Measurements from ENCODE around the gene IFT25.

IFT25 gene

GRCh38 chr1:53918343-53918742, 27.2 kb downstream of the IFT25 start:
- DNase-seq = no peak
- ATAC-seq = no peak

GRCh38 chr1:53913352-53914033, 32.0 kb downstream of the IFT25 start:
- H3K27me3 Mint-ChIP-seq = no peaks in the 10 kb centered on the region

More at GRCh38 chr1:53918343-53918742, 27.2 kb downstream of the IFT25 start:
- H3K9me3 Mint-ChIP-seq = no peaks in the 10 kb centered on the region
- H3K4me3 Mint-ChIP-seq = no peak overlapping the region
- H3K4me1 Mint-ChIP-seq = peaks cover 38% of the 10 kb centered on the region
- H3K27me3 Mint-ChIP-seq = no peaks in the 10 kb centered on the region
- no peak overlapping the region for H3K27ac Mint-ChIP-seq

GRCh38 chr1:53911442-53911841, 34.1 kb downstream of the IFT25 start:
- ATAC-seq (no peak), DNase-seq (no peak)
- no peak overlapping the region for H3K27ac Mint-ChIP-seq
- H3K9me3 Mint-ChIP-seq = no peaks in the 10 kb centered on the region
- no peaks in the 10 kb centered on the region for H3K27me3 Mint-ChIP-seq
- no peak overlapping the region for H3K4me3 Mint-ChIP-seq
- peaks cover 11% of the 10 kb centered on the region for H3K4me1 Mint-ChIP-seq

More at GRCh38 chr1:53913352-53914033, 32.0 kb downstream of the IFT25 start:
- peak overlapping the region in 1 of 2 donors; percentile 30 for H3K27ac Mint-ChIP-seq
- H3K4me1 Mint-ChIP-seq = peaks cover 19% of the 10 kb centered on the region
- DNase-seq (no peak), ATAC-seq (no peak)
- H3K9me3 Mint-ChIP-seq = no peaks in the 10 kb centered on the region
- H3K4me3 Mint-ChIP-seq = no peak overlapping the region

GRCh38 chr1:53909946-53910345, 35.6 kb downstream of the IFT25 start:
- H3K27me3 Mint-ChIP-seq = no peaks in the 10 kb centered on the region
- H3K4me1 Mint-ChIP-seq = peaks cover 10% of the 10 kb centered on the region
- no peak overlapping the region for H3K4me3 Mint-ChIP-seq
- no peak for DNase-seq
- ATAC-seq = no peak
- no peaks in the 10 kb centered on the region for H3K9me3 Mint-ChIP-seq
- H3K27ac Mint-ChIP-seq = no peak overlapping the region

GRCh38 chr1:53906121-53906520, 39.4 kb downstream of the IFT25 start:
- Mint-ChIP-seq H3K27me3 (no peaks in the 10 kb centered on the region), H3K27ac (no peak overlapping the region), H3K4me1 (peaks cover 4% of the 10 kb centered on the region), H3K4me3 (no peak overlapping the region), H3K9me3 (no peaks in the 10 kb centered on the region)
- no peak for DNase-seq
- no peak for ATAC-seq

GRCh38 chr1:53905509-53905908, 40.0 kb downstream of the IFT25 start:
- Mint-ChIP-seq H3K27ac (no peak overlapping the region), H3K9me3 (no peaks in the 10 kb centered on the region), H3K27me3 (no peaks in the 10 kb centered on the region), H3K4me1 (peaks cover 7% of the 10 kb centered on the region), H3K4me3 (no peak overlapping the region)
- no peak for ATAC-seq
- DNase-seq = no peak

DNA sequence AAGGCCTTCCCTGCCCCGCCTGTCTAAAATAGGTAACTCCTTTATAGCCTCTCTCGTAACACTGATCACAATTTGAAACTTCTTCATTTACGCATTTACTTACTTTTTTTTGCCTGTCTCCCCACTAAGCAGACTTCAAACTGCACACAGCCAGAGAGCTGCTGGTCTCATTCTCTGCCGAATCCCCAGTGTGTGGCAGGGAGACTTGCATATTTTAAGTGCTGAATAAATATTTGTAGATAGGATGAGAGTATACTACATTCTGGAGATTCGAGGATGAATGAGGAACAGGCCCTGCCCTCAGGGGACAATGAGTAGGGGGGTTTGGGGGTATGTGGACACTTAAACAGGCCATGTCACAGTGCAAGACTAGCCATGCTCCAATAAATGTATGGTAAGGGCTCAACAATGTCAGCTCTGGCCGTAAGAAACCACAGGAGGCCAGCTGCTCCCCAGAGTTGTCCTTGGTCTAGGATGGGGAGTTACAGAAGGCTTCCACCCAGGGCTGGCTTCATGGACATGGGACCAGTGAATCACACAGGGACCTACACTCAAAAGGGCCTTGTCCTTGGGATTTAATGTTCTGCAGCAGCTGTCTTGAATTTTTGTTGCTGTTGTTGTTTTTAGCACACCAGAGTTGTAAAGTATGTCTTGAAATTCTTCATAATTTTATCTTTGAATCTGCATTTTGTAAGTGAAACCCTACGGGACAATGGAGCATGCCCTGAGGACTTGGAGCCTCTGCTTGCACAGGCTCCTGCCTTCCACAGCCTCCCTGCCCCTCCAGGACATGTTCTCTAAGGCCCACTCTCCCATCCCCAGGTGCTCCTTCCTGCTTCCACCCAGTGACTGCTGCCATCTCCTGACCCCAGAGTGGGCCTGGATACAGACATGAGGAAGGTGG, 43.0 kb downstream of the IFT25 start:
- peaks cover 7% of the 10 kb centered on the region for H3K4me1 Mint-ChIP-seq
- ATAC-seq (no peak), DNase-seq (no peak)
- no peak overlapping the region for H3K4me3 Mint-ChIP-seq
- peak overlapping the region in 1 of 2 donors; percentile 28 for H3K27ac Mint-ChIP-seq
- H3K27me3 Mint-ChIP-seq = no peaks in the 10 kb centered on the region
- H3K9me3 Mint-ChIP-seq = no peaks in the 10 kb centered on the region

DNA sequence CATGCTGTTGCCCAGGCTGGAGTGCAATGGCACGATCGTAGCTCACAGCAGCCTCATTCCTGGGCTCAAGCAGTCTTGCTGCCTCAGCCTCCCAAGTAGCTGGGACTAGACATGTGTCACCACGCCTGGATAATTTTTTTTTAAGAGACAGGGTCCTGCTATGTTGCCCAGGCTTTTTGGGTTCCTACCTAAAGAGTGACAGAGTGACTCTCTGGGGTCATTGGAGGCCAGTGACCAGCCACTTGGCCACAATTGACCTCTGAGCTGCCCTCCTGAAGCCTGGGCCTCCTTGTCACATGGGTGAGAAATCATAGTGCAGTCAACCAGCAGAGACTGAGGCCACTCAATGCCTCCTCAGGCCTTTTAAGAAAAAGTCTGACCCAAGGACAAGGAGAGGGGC, 45.8 kb downstream of the IFT25 start:
- peaks cover 9% of the 10 kb centered on the region for H3K27me3 Mint-ChIP-seq
- peak overlapping the region in 1 of 2 donors; percentile 37 for H3K27ac Mint-ChIP-seq
- H3K4me3 Mint-ChIP-seq = no peak overlapping the region
- H3K9me3 Mint-ChIP-seq = no peaks in the 10 kb centered on the region
- peaks cover 7% of the 10 kb centered on the region for H3K4me1 Mint-ChIP-seq
- no peak for ATAC-seq
- no peak for DNase-seq

- Mint-ChIP-seq H3K4me3 (no peak overlapping the region), H3K4me1 (peaks cover 7% of the 10 kb centered on the region), H3K9me3 (no peaks in the 10 kb centered on the region), H3K27me3 (peaks cover 9% of the 10 kb centered on the region), H3K27ac (no peak overlapping the region)
- DNase-seq = no peak
- ATAC-seq = no peak
Observed at GRCh38 chr1:53899206-53899628, 46.3 kb downstream of the IFT25 start.

- no peak for ATAC-seq
- H3K27ac Mint-ChIP-seq = no peak overlapping the region
- no peak for DNase-seq
- no peaks in the 10 kb centered on the region for H3K9me3 Mint-ChIP-seq
- peaks cover 9% of the 10 kb centered on the region for H3K27me3 Mint-ChIP-seq
- peaks cover 24% of the 10 kb centered on the region for H3K4me1 Mint-ChIP-seq
- H3K4me3 Mint-ChIP-seq = no peak overlapping the region
Observed at GRCh38 chr1:53896635-53897229, 48.8 kb downstream of the IFT25 start.

GRCh38 chr1:53895421-53895820, 50.1 kb downstream of the IFT25 start:
- Mint-ChIP-seq H3K27me3 (peaks cover 9% of the 10 kb centered on the region), H3K4me1 (peaks cover 26% of the 10 kb centered on the region), H3K27ac (no peak overlapping the region), H3K9me3 (no peaks in the 10 kb centered on the region), H3K4me3 (no peak overlapping the region)
- no peak for ATAC-seq
- DNase-seq = no peak

DNA sequence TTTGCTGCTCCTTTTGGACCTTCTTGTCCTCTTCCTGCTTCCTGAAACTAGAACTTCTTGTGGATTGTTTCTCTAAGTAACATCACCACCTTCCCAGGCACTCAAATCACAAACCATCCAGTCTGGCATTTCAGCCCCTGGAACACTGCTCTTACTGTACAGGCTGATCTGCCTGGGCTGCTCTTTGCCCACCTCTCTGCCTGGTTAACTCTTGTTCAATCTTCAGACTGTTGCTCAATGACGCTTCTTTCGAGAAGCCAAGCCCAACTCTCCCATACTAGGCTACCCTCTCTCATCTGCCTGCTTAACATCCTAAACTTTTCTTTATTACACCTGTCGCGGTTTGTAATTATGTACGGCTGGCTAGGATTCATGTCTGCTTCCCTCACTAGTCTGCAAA, 50.9 kb downstream of the IFT25 start:
- peaks cover 32% of the 10 kb centered on the region for H3K4me1 Mint-ChIP-seq
- H3K27me3 Mint-ChIP-seq = peaks cover 9% of the 10 kb centered on the region
- H3K9me3 Mint-ChIP-seq = no peaks in the 10 kb centered on the region
- no peak for ATAC-seq
- H3K27ac Mint-ChIP-seq = no peak overlapping the region
- H3K4me3 Mint-ChIP-seq = no peak overlapping the region
- DNase-seq = no peak

DNA sequence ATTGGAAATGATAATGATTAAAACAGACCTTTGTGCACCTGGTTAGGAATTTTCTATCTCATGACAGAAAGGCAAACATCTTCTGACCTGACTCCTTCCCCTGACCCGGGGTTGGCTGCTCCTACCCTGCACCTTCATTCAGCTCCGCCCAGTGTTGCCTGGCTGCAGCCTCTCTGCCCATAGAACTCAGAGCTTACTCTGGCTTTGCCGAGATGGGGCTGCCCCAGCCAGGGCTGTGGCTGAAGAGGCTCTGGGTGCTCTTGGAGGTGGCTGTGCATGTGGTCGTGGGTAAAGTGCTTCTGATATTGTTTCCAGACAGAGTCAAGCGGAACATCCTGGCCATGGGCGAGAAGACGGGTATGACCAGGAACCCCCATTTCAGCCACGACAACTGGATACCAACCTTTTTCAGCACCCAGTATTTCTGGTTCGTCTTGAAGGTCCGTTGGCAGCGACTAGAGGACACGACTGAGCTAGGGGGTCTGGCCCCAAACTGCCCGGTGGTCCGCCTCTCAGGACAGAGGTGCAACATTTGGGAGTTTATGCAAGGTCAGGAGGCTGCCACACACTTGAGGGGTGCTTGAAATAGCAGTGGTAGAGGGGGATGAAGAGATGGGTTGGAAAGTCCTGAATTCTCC, 51.4 kb downstream of the IFT25 start, which contains the start of gene DIO1:
Gene DIO1, plus strand, starts transcription at position 189 of the 638 bp plus-strand sequence. Its CDS starts 24 bp downstream, at position 213.
- DNase-seq (peak in 1 of 2 donors; percentile 57), ATAC-seq (peak; percentile 53)
- Mint-ChIP-seq H3K4me3 (no peak within 1 kb of the TSS), H3K27ac (no peak within 1 kb of the TSS), H3K4me1 (peaks cover 35% of the 10 kb centered on the region), H3K27me3 (peaks cover 9% of the 10 kb centered on the region), H3K9me3 (no peaks in the 10 kb centered on the region)

DNA sequence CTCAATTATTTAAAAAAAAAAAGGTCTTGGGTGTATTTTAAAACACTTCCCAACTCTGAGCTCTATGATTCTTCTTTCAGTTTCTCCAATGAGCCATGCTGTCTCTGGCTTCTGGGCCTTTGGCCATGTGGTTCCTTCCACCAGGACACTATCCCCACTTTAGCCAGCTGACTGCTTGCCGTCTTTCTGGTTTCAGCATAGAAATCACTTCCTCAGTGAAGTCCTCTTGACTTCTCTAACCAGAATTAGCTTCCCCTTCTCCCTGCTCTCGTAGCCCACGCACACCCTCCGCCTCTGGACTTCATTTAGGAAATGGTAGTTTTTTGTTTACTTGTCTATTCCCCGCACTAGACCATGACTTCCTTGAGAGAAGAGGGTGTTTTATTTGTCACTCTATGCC, 52.6 kb downstream of the IFT25 start:
- Mint-ChIP-seq H3K27ac (no peak overlapping the region), H3K9me3 (no peaks in the 10 kb centered on the region), H3K4me1 (peaks cover 45% of the 10 kb centered on the region), H3K4me3 (no peak overlapping the region), H3K27me3 (peaks cover 9% of the 10 kb centered on the region)
- ATAC-seq (no peak), DNase-seq (no peak)

DNA sequence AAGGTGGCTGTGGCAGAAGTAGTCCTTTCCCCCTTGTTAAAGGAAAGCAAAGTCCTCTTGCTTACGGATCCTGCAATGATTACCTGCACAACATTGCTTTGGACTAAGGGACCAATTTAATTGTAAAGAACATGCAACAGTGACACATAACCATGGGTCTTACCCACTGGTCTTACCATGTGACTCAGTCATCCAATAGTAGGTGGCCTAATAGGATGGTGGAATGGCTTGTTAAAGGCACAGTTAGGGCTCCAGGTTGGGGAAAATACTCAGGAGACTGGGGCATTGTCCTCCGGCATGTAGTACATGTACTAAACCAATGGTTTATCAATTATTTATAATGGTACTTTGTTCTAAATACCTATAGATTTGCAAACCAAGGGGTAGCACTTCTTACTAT, 53.8 kb downstream of the IFT25 start:
- no peak overlapping the region for H3K4me3 Mint-ChIP-seq
- peaks cover 45% of the 10 kb centered on the region for H3K4me1 Mint-ChIP-seq
- no peaks in the 10 kb centered on the region for H3K9me3 Mint-ChIP-seq
- DNase-seq (no peak), ATAC-seq (no peak)
- peaks cover 9% of the 10 kb centered on the region for H3K27me3 Mint-ChIP-seq
- H3K27ac Mint-ChIP-seq = no peak overlapping the region
